ENCODE results near the gene TSSK6.

Gene TSSK6

GRCh38 chr19:19471682-19472081 is 43.7 kb downstream of the TSSK6 start:
- H3K4me1 ChIP-seq (ENCODE audit: control insufficient read depth, insufficient read depth, low read length): peaks cover 20% of the 10 kb centered on the region
- H3K27me3 ChIP-seq (ENCODE audit: control insufficient read depth, insufficient read depth, low read length, poor library complexity, severe bottlenecking): no peaks in the 10 kb centered on the region
- peaks cover 22% of the 10 kb centered on the region for H3K36me3 ChIP-seq (ENCODE audit: control insufficient read depth, insufficient read depth, low read length)
- H3K27ac ChIP-seq (ENCODE audit: insufficient read depth, low read depth, low read length, poor library complexity, severe bottlenecking): no peak overlapping the region
- H3K4me3 ChIP-seq (ENCODE audit: insufficient read depth, low read depth, low read length): no peak overlapping the region
- WGBS, 2 experiments: 96% methylated on average over 6 of the region's 6 CpGs
- H3K9me3 ChIP-seq (ENCODE audit: control insufficient read depth, low read length): peaks cover 11% of the 10 kb centered on the region

DNA sequence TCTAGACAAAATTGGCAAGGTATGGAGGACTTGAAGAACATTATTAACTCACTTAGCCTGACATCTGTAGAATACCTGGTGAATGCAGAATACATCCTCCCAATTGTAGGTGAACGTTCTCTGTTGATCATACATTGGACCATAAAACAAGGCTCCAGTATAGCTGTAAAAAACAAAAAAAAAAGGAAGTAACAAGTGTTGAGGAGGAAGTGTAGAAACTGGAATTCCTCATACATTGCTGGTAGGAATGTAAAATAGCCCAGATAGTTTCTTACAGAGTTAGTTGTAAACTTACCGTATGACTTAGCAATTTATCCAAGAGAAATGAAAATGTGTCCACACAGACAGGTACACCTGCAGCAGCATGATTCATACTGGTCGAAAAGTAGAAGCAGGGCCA is 44.8 kb downstream of the TSSK6 start:
- Histone ChIP-seq H3K36me3 (ENCODE audit: control insufficient read depth, insufficient read depth, low read length) (peaks cover 33% of the 10 kb centered on the region), H3K4me3 (ENCODE audit: insufficient read depth, low read depth, low read length) (no peak overlapping the region)
- 96 to 97% methylated on average over 3 of the region's 3 CpGs for WGBS, 2 experiments

DNA sequence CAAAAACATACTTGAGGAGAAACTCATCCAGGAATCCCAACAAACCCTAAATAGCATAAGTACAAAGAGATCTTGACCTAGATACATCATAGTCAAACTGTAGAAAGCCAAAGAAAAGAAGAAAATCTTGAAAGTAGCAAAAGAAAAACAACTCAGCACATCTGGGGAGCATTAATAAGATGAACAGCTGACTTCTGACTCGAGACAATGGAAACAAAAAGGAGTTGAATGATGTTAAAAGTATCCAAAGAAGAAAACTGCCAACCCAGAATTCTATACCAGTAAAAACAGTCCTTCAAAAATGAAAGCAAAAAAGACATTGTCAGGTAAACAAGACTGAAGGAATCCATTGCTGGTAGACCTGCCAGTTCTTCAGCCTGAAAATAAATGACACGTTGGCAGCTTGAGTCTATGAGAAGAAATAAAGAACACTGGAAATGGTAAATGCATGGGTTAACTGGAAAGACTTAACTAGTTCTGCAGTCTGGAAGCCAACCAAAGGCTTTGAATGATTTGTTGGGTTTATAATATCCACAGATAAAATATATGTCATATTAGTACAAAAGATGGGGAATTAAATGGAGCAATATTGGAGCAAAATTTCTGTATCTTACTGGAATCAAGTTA is 46.8 kb downstream of the TSSK6 start:
- no peaks in the 10 kb centered on the region for H3K27me3 ChIP-seq (ENCODE audit: control insufficient read depth, insufficient read depth, low read length, poor library complexity, severe bottlenecking)
- H3K9me3 ChIP-seq (ENCODE audit: control insufficient read depth, low read length): peaks cover 11% of the 10 kb centered on the region
- 99 to 100% methylated on average over 2 of the region's 2 CpGs for WGBS, 2 experiments
- H3K4me1 ChIP-seq (ENCODE audit: control insufficient read depth, insufficient read depth, low read length): peaks cover 16% of the 10 kb centered on the region
- peaks cover 37% of the 10 kb centered on the region for H3K36me3 ChIP-seq (ENCODE audit: control insufficient read depth, insufficient read depth, low read length)
- no peak overlapping the region for H3K4me3 ChIP-seq (ENCODE audit: insufficient read depth, low read depth, low read length)
- no peak overlapping the region for H3K27ac ChIP-seq (ENCODE audit: insufficient read depth, low read depth, low read length, poor library complexity, severe bottlenecking)

More for the DNA sequence above, 44.8 kb downstream of the TSSK6 start:
- H3K27ac ChIP-seq (ENCODE audit: insufficient read depth, low read depth, low read length, poor library complexity, severe bottlenecking): no peak overlapping the region
- H3K4me1 ChIP-seq (ENCODE audit: control insufficient read depth, insufficient read depth, low read length): peaks cover 9% of the 10 kb centered on the region
- peaks cover 11% of the 10 kb centered on the region for H3K9me3 ChIP-seq (ENCODE audit: control insufficient read depth, low read length)
- H3K27me3 ChIP-seq (ENCODE audit: control insufficient read depth, insufficient read depth, low read length, poor library complexity, severe bottlenecking): no peaks in the 10 kb centered on the region

DNA sequence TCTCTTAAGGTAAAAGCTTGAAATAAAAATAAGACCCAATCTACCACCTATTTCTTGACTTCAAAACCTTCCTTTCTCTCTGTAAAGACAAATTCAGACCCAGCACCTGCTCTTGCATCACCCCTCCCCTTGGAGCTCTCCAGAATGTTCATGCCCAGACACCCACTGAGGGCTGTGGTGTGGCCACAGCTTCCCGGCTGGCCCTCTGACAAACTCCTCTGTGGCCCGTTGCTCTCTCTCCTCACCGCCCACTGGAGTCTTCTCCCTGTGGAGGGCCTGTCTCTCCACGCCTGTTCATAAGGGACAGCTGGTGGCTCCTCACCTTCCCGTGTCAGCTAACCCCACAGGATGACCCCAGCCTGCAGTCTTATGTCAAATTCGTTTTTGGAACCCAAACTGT is 49.1 kb downstream of the TSSK6 start:
- H3K27ac ChIP-seq (ENCODE audit: insufficient read depth, low read depth, low read length, poor library complexity, severe bottlenecking): no peak overlapping the region
- WGBS, 2 experiments: 96 to 97% methylated on average over 6 of the region's 6 CpGs
- H3K4me1 ChIP-seq (ENCODE audit: control insufficient read depth, insufficient read depth, low read length): peaks cover 37% of the 10 kb centered on the region
- H3K4me3 ChIP-seq (ENCODE audit: insufficient read depth, low read depth, low read length): no peak overlapping the region
- no peaks in the 10 kb centered on the region for H3K27me3 ChIP-seq (ENCODE audit: control insufficient read depth, insufficient read depth, low read length, poor library complexity, severe bottlenecking)
- H3K36me3 ChIP-seq (ENCODE audit: control insufficient read depth, insufficient read depth, low read length): peaks cover 37% of the 10 kb centered on the region
- H3K9me3 ChIP-seq (ENCODE audit: control insufficient read depth, low read length): peaks cover 11% of the 10 kb centered on the region

DNA sequence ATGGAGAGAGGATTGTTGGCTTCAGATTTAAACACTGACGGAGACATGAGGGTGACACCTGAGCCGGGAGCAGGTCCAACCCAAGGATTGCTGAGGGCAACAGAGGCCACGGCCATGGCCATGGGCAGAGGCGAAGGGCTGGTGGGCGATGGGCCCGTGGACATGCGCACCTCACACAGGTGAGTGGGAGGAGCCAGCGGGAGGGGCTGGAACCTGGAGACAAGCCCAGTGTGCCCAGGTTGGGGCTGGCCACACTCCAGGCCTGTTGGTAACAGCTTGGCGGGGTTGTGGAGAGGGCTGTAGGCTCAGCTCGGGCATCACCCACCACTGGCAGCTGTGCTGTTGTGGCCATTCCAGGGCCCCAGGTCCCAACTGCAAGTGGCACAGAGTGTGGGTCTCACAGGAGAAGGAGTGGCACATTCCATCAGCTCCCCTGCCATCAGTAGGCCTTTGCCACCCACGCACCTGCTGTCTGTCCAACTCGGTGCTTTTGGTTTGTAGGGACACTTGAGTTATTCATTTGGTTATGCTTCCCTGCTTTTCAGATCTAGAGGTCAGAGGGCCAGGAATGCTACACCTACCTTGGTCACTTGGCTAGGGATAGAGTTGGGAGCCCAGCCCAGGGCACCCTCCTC is 49.8 kb downstream of the TSSK6 start:
- Histone ChIP-seq H3K4me3 (ENCODE audit: insufficient read depth, low read depth, low read length) (no peak overlapping the region), H3K36me3 (ENCODE audit: control insufficient read depth, insufficient read depth, low read length) (peaks cover 37% of the 10 kb centered on the region), H3K4me1 (ENCODE audit: control insufficient read depth, insufficient read depth, low read length) (peaks cover 44% of the 10 kb centered on the region), H3K27me3 (ENCODE audit: control insufficient read depth, insufficient read depth, low read length, poor library complexity, severe bottlenecking) (no peaks in the 10 kb centered on the region), H3K9me3 (ENCODE audit: control insufficient read depth, low read length) (peaks cover 11% of the 10 kb centered on the region), H3K27ac (ENCODE audit: insufficient read depth, low read depth, low read length, poor library complexity, severe bottlenecking) (no peak overlapping the region)
- WGBS, 2 experiments: 96% methylated on average over 12 of the region's 12 CpGs

DNA sequence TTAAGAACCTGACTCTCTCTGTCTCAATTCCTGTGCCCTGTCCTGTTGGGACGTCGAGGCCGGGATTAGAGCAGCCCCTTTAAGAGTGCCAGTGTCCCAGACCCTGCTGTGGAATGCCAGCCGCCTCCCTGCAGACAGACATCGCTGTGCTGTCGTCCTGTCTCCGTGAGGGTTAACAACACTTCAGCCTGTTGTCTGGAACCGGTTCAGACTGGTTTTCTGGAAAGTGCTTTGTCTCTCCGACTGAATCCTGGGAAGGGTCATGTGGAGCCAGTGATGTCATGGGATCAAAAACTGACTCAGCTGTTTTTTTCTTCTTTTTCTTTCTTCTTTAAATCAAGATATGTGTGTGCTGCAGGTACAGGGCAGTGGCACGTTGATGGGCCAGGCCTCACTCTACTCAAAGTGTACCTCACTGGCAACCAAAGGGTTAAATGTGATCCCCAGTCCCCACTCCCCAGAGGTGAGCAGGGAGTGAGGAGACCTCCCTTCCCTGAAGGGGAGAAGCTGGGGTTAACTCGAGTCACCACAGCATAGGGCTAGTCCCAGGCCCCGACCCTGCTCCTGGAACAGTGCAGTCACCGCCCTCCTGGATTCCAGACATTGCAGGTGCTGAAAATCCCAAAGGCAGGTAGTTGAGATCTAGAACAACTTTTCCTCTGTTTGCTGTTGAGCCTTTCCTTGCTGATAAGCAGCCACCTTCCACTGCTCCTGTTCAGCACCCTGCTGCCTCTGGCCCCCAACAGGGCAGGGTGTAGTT is 50.8 kb downstream of the TSSK6 start:
- WGBS, 2 experiments: 28 to 29% methylated on average over 13 of the region's 13 CpGs
- H3K9me3 ChIP-seq (ENCODE audit: control insufficient read depth, low read length): peaks cover 11% of the 10 kb centered on the region
- H3K4me1 ChIP-seq (ENCODE audit: control insufficient read depth, insufficient read depth, low read length): peaks cover 52% of the 10 kb centered on the region
- H3K27me3 ChIP-seq (ENCODE audit: control insufficient read depth, insufficient read depth, low read length, poor library complexity, severe bottlenecking): no peaks in the 10 kb centered on the region
- peak overlapping the region; percentile 92 for H3K27ac ChIP-seq (ENCODE audit: insufficient read depth, low read depth, low read length, poor library complexity, severe bottlenecking)
- no peak overlapping the region for H3K4me3 ChIP-seq (ENCODE audit: insufficient read depth, low read depth, low read length)
- peaks cover 37% of the 10 kb centered on the region for H3K36me3 ChIP-seq (ENCODE audit: control insufficient read depth, insufficient read depth, low read length)

Data from ectodermal cell (in vitro differentiated cells).